COR-L47 (cell line): ENCODE measurements around the gene LSM12.
A peak's percentile ranks its signal among the peaks of the same experiment; 100 is the strongest.
"Not testable (repeated sequence)": the region's sequence is repeated elsewhere in the genome, so short reads cannot be mapped to it uniquely, and the experiment has no call there.

Experiments
- DNase-seq: peaks from one replicate; lab custom pipeline; 2025; lab: John Stamatoyannopoulos, UW

LSM12 gene

GRCh38 chr17:44044071-44044470, 22.4 kb downstream of the LSM12 start:
- no peak for DNase-seq

- no peak for DNase-seq
Measured at GRCh38 chr17:44043272-44043696, 23.2 kb downstream of the LSM12 start.

- no peak for DNase-seq
Measured at GRCh38 chr17:44039829-44040635, 26.4 kb downstream of the LSM12 start.

- DNase-seq: no peak
Measured at GRCh38 chr17:44038604-44039011, 27.9 kb downstream of the LSM12 start.

- no peak for DNase-seq
Measured at GRCh38 chr17:44037471-44037870, 29.0 kb downstream of the LSM12 start.

GRCh38 chr17:44034688-44035087, 31.8 kb downstream of the LSM12 start:
- not testable (repeated sequence) for DNase-seq

GRCh38 chr17:44033861-44034408, 32.5 kb downstream of the LSM12 start:
- DNase-seq: no peak

- DNase-seq: no peak
Measured at GRCh38 chr17:44030482-44030881, 36.0 kb downstream of the LSM12 start.

GRCh38 chr17:44029736-44030135, 36.7 kb downstream of the LSM12 start:
- DNase-seq: no peak

- no peak for DNase-seq
Measured at GRCh38 chr17:44024853-44025252, 41.6 kb downstream of the LSM12 start.

GRCh38 chr17:44024271-44024663, 42.2 kb downstream of the LSM12 start:
- DNase-seq: peak; percentile 96

GRCh38 chr17:44023545-44024270, 42.8 kb downstream of the LSM12 start:
- DNase-seq: no peak

GRCh38 chr17:44022246-44022645, 44.2 kb downstream of the LSM12 start:
- no peak for DNase-seq

- not testable (repeated sequence) for DNase-seq
Measured at GRCh38 chr17:44021227-44021626, 45.2 kb downstream of the LSM12 start.

- peak; percentile 91 for DNase-seq
Measured at GRCh38 chr17:44014437-44015172, 51.9 kb downstream of the LSM12 start, which contains the start of gene TMEM101. Gene TMEM101 (minus strand): TSS chr17:44014963. CDS start chr17:44014952, 11 bp downstream.

GRCh38 chr17:44014133-44014436, 52.4 kb downstream of the LSM12 start:
- DNase-seq: no peak

GRCh38 chr17:44012874-44013273, 53.6 kb downstream of the LSM12 start:
- no peak for DNase-seq

GRCh38 chr17:44012391-44012790, 54.1 kb downstream of the LSM12 start:
- no peak for DNase-seq

GRCh38 chr17:44011876-44012275, 54.6 kb downstream of the LSM12 start:
- no peak for DNase-seq

GRCh38 chr17:44010966-44011647, 55.4 kb downstream of the LSM12 start:
- DNase-seq: no peak

GRCh38 chr17:44008205-44008909, 58.1 kb downstream of the LSM12 start:
- no peak for DNase-seq
